ENCODE measurements around the gene GAGE10. TPM values are rescaled to one million over a fixed set of nuclear protein-coding genes. Genes with fewer than 3 reads are reported as not detected.

The GAGE10 gene
- total RNA-seq, 4 donors from 2014 or later, result not detected

DNA sequence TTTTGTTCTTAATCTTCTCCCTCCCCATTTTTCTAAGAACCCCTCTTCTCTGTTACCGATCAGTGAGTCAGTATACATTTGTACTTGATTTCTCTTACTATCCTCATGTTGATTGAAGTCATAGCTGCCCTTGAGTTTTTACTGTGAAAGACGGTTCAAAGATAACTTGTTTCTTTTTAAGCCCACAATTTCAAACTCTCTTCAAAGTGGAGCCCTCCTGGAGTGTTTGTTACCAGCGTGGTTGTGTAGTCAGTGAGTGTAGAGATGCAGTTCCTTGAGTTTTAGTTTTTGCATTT is 26.0 kb upstream of the GAGE10 start:
- Histone ChIP-seq H3K36me3 (no peaks in the 10 kb centered on the region), H3K9me3 (no peaks in the 10 kb centered on the region), H3K27ac (no peak overlapping the region), H3K27me3 (no peaks in the 10 kb centered on the region), H3K4me3 (no peak overlapping the region), H3K4me1 (peaks cover 0 to 2% (median 0%) of the 10 kb centered on the region in 4 donors)
- no peak for DNase-seq
- no peak for TF ChIP-seq POLR2A (IDR thresholded peaks at IDR 0.05)
- TF ChIP-seq, protein P1, sequence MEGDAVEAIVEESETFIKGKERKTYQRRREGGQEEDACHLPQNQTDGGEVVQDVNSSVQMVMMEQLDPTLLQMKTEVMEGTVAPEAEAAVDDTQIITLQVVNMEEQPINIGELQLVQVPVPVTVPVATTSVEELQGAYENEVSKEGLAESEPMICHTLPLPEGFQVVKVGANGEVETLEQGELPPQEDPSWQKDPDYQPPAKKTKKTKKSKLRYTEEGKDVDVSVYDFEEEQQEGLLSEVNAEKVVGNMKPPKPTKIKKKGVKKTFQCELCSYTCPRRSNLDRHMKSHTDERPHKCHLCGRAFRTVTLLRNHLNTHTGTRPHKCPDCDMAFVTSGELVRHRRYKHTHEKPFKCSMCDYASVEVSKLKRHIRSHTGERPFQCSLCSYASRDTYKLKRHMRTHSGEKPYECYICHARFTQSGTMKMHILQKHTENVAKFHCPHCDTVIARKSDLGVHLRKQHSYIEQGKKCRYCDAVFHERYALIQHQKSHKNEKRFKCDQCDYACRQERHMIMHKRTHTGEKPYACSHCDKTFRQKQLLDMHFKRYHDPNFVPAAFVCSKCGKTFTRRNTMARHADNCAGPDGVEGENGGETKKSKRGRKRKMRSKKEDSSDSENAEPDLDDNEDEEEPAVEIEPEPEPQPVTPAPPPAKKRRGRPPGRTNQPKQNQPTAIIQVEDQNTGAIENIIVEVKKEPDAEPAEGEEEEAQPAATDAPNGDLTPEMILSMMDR (IDR thresholded peaks at IDR 0.05), result no peak

DNA sequence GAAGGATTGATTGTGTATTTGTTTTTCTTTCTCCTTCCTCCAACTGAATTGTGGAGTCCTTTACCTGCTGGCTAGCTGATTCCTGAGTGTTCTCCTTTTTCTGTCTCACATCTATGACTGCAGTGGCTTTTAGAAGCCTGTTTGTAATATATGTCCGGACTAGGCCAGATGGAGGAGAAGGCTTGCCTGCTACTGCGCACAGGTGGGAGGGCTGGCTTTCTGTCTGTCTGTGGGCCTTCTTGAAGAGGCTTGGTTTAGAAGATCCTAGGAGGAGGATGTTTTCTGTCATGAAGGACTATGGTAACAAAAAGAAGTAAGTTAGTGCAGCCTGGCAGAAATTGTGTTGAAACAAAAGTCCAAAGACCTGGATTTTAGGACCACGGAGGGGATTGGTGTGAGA is 25.4 kb upstream of the GAGE10 start:
- no peaks in the 10 kb centered on the region for H3K27me3 ChIP-seq
- no peaks in the 10 kb centered on the region for H3K4me1 ChIP-seq
- no peaks in the 10 kb centered on the region for H3K9me3 ChIP-seq
- peak in 2 of 3 donors; percentile 7 to 22 for DNase-seq
- H3K4me3 ChIP-seq, result no peak overlapping the region
- no peaks in the 10 kb centered on the region for H3K36me3 ChIP-seq
- TF ChIP-seq POLR2A (IDR thresholded peaks at IDR 0.05), result no peak
- TF ChIP-seq, protein P1 (IDR thresholded peaks at IDR 0.05), result no peak
- H3K27ac ChIP-seq, result no peak overlapping the region

DNA sequence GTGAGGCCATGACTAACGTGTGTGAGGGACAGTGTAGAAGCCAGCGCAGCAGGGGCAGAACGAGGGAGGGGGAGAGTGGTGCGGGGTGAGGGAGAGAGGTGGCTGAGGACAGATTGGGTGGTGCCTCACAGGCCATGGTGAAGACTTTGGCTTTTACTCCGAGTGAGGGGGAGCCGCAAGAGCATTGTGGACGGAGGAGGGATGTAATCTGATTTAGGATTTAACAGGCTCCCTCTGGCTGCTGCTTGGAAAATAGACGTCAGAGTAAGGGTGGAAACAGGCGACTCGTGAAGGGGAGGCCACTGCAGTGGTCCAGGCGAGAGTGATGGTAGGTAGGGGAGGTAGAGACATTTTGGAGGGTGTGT is 20.8 kb upstream of the GAGE10 start:
- no peaks in the 10 kb centered on the region for H3K9me3 ChIP-seq
- H3K36me3 ChIP-seq, result no peaks in the 10 kb centered on the region
- H3K4me3 ChIP-seq, result no peak overlapping the region
- DNase-seq, result peak in 2 of 3 donors; percentile 4 to 36
- H3K27ac ChIP-seq, result no peak overlapping the region
- no peaks in the 10 kb centered on the region for H3K4me1 ChIP-seq
- TF ChIP-seq, protein P1 (IDR thresholded peaks at IDR 0.05), result peak in 1 of 6 experiments; percentile 1
- no peak for TF ChIP-seq POLR2A (IDR thresholded peaks at IDR 0.05)
- H3K27me3 ChIP-seq, result no peaks in the 10 kb centered on the region

DNA sequence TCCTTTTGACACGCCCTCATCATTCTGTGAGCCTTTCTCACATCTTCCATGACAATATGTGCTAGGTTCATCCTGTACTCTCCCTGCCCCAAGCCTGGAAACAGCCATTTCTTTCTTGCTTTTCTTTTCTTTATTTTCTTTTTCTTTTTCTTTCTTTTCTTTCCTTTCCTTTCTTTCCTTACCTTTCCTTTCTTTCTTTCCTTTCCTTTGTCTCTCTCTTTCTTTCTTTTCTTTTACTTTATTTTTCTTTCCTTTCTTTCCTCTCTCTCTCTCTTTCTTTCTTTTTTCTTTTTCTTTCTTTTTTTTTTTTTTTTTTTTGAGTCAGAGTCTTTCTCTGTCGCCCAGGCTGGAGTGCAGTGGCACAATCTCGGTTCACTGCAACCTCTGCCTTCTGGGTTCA is 19.2 kb upstream of the GAGE10 start:
- Histone ChIP-seq H3K36me3 (no peaks in the 10 kb centered on the region), H3K9me3 (no peaks in the 10 kb centered on the region), H3K4me3 (no peak overlapping the region), H3K4me1 (no peaks in the 10 kb centered on the region), H3K27me3 (no peaks in the 10 kb centered on the region), H3K27ac (no peak overlapping the region)
- no peak for DNase-seq
- no peak for TF ChIP-seq POLR2A (IDR thresholded peaks at IDR 0.05)
- TF ChIP-seq, protein P1 (IDR thresholded peaks at IDR 0.05), result no peak

DNA sequence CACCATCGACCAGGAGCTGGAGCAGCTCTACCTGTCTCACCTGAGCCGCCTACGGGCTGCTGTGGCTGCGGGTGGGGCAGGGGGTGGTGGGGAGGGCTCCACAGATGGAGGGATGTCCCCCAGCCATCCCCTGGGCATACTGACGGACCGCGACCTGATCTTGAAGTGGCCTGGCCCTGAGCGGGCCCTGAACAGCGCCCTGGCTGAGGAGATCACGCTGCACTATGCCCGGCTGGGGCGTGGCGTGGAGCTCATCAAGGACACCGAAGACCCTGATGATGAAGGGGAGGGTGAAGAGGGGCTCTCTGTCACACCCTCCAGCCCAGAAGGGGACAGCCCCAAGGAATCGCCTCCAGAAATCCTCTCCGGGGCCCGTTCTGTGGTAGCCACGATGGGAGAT is 17.3 kb upstream of the GAGE10 start:
- no peaks in the 10 kb centered on the region for H3K4me1 ChIP-seq
- DNase-seq, result peak in 1 of 3 donors; percentile 27
- no peak overlapping the region for H3K27ac ChIP-seq
- H3K9me3 ChIP-seq, result no peaks in the 10 kb centered on the region
- H3K4me3 ChIP-seq, result no peak overlapping the region
- H3K27me3 ChIP-seq, result no peaks in the 10 kb centered on the region
- TF ChIP-seq, protein P1 (IDR thresholded peaks at IDR 0.05), result no peak
- no peak for TF ChIP-seq POLR2A (IDR thresholded peaks at IDR 0.05)
- no peaks in the 10 kb centered on the region for H3K36me3 ChIP-seq

DNA sequence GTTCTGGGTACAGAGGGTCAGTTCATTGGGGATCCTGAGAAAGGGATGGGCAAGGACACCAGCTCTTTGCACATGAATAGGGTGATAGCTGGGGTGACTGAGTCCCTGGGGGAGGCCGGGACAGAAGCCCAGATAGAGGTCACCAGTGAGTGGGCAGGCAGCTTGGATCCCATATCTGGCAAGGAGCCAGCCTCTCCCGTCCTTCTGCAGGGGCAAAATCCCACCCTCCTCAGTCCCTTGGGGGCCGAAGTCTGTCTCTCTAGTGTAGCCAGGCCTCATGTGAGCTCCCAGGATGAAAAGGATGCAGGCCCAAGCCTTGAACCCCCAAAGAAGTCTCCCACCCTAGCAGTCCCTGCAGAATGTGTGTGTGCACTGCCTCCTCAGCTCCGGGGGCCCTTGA is 16.9 kb upstream of the GAGE10 start:
- Histone ChIP-seq H3K27me3 (no peaks in the 10 kb centered on the region), H3K36me3 (no peaks in the 10 kb centered on the region), H3K9me3 (no peaks in the 10 kb centered on the region), H3K27ac (no peak overlapping the region), H3K4me3 (no peak overlapping the region), H3K4me1 (no peaks in the 10 kb centered on the region)
- peak in 1 of 3 donors; percentile 39 for DNase-seq
- TF ChIP-seq, protein P1 (IDR thresholded peaks at IDR 0.05), result no peak
- no peak for TF ChIP-seq POLR2A (IDR thresholded peaks at IDR 0.05)
